Measurements from ENCODE around the gene COL5A1. TPM values are rescaled to one million over a fixed set of nuclear protein-coding genes. Genes with fewer than 3 reads are reported as not detected.

Gene COL5A1
- total RNA-seq, 1 experiment from 2014 or later, result 9.5 TPM

DNA sequence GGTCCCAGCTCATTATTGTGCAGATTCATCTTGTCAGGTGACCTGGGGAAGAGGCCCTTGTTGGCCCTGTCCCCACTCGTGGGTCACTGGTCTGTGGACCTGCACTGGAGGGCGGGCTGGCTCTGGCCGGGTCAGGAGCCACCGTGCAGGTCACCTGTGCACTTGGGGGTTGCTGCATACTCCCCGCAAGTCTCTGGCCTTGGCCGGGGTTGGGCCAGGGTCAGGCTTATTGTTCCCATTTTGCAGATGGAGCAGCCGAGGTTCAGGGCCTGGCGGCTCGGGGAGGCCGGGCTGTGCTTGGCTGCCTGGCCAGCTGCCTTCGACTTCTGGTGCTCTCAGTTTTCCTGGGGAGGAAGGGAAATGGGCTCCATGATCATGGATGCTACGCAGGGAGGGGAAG is 130.7 kb downstream of the COL5A1 start:
- Mint-ChIP-seq H3K4me1 (peaks cover 4% of the 10 kb centered on the region in 2 experiments; a peak in 2 of 4 replicates), H3K4me3 (no peak overlapping the region; a peak in 1 of 5 replicates), H3K36me3 (ENCODE audit: insufficient read depth in 1 of 3, low read depth in 3 of 3) (no peaks in the 10 kb centered on the region), H3K27me3 (ENCODE audit: low read depth) (no peaks in the 10 kb centered on the region), H3K27ac (no peak overlapping the region), H3K9me3 (no peaks in the 10 kb centered on the region)
- no peak overlapping the region for H3K9ac ChIP-seq (ENCODE audit: extremely low read depth, insufficient read length, low read length)
- no peaks in the 10 kb centered on the region for H3K27me3 ChIP-seq (ENCODE audit: insufficient read depth, low read length)
- no peak overlapping the region for H2AK5ac ChIP-seq (ENCODE audit: insufficient read length, low read length)
- no peak overlapping the region for H2BK120ac ChIP-seq (ENCODE audit: low read depth, low read length, poor library complexity, severe bottlenecking)
- H3K4ac ChIP-seq (ENCODE audit: low read depth, low read length), result no peak overlapping the region
- H2AFZ ChIP-seq (ENCODE audit: low read length), result no peak overlapping the region
- no peaks in the 10 kb centered on the region for H3K79me2 ChIP-seq (ENCODE audit: insufficient read depth, low read length)
- no peaks in the 10 kb centered on the region for H3K4me1 ChIP-seq (ENCODE audit: insufficient read depth, low read length)
- no peak for DNase-seq
- TF ChIP-seq, protein P1, sequence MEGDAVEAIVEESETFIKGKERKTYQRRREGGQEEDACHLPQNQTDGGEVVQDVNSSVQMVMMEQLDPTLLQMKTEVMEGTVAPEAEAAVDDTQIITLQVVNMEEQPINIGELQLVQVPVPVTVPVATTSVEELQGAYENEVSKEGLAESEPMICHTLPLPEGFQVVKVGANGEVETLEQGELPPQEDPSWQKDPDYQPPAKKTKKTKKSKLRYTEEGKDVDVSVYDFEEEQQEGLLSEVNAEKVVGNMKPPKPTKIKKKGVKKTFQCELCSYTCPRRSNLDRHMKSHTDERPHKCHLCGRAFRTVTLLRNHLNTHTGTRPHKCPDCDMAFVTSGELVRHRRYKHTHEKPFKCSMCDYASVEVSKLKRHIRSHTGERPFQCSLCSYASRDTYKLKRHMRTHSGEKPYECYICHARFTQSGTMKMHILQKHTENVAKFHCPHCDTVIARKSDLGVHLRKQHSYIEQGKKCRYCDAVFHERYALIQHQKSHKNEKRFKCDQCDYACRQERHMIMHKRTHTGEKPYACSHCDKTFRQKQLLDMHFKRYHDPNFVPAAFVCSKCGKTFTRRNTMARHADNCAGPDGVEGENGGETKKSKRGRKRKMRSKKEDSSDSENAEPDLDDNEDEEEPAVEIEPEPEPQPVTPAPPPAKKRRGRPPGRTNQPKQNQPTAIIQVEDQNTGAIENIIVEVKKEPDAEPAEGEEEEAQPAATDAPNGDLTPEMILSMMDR (conservative IDR thresholded peaks at IDR 0.05), result no peak
- no peak overlapping the region for H2BK20ac ChIP-seq (ENCODE audit: low read depth, low read length, poor library complexity, severe bottlenecking)
- H2BK12ac ChIP-seq (ENCODE audit: insufficient read length, low read depth, low read length), result no peak overlapping the region
- H4K91ac ChIP-seq (ENCODE audit: insufficient read length, low read depth, low read length), result no peak overlapping the region
- H3K23ac ChIP-seq (ENCODE audit: insufficient read length, low read depth, low read length), result no peak overlapping the region
- no peak overlapping the region for H2BK15ac ChIP-seq (ENCODE audit: low read depth, low read length)
- no peaks in the 10 kb centered on the region for H3K23me2 ChIP-seq (ENCODE audit: insufficient read length, low read depth, low read length, poor library complexity, severe bottlenecking)
- no peak overlapping the region for H4K5ac ChIP-seq (ENCODE audit: insufficient read length, low read depth, low read length)
- H3K9me3 ChIP-seq (ENCODE audit: control insufficient read depth, low read depth, low read length), result no peaks in the 10 kb centered on the region
- no peak overlapping the region for H4K8ac ChIP-seq (replicated peaks; ENCODE audit: insufficient read length, low read depth, low read length)
- no peaks in the 10 kb centered on the region for H4K20me1 ChIP-seq (ENCODE audit: control insufficient read depth, insufficient read depth, insufficient read length)
- no peaks in the 10 kb centered on the region for H3K79me1 ChIP-seq (ENCODE audit: insufficient read depth, low read depth, low read length, poor library complexity, severe bottlenecking)
- H3T11ph ChIP-seq (ENCODE audit: low read length), result no peak overlapping the region
- WGBS (ENCODE audit: extremely low coverage, insufficient read length, low lambda C conversion rate), result no CpG with 5 or more reads among the region's 12 CpGs
- no peak overlapping the region for H3K56ac ChIP-seq (ENCODE audit: insufficient read length, low read depth, low read length)
- H3K27ac ChIP-seq (ENCODE audit: insufficient read length, low read depth, low read length), result no peak overlapping the region
- H3K18ac ChIP-seq (ENCODE audit: insufficient read length, low read depth, low read length), result no peak overlapping the region
- no peak overlapping the region for H2BK5ac ChIP-seq (ENCODE audit: insufficient read length, low read length)
- H3K14ac ChIP-seq (ENCODE audit: insufficient read depth, low read length), result no peak overlapping the region
- H3K4me2 ChIP-seq (ENCODE audit: insufficient read depth, insufficient read length, low read length), result no peak overlapping the region
